Dedifferentiated amniotic fluid mesenchymal stem cell (primary cell): ENCODE results near the gene OR1S1.
"Not testable (repeated sequence)": the region's sequence is repeated elsewhere in the genome, so short reads cannot be mapped to it uniquely, and the experiment has no call there.

ENCODE experiments used
- DNase-seq: peaks from one replicate; pipeline ENCODE4 v3.0.0-alpha.2; 2016; ENCODE audit errors: extremely low spot score

OR1S1 gene

DNA sequence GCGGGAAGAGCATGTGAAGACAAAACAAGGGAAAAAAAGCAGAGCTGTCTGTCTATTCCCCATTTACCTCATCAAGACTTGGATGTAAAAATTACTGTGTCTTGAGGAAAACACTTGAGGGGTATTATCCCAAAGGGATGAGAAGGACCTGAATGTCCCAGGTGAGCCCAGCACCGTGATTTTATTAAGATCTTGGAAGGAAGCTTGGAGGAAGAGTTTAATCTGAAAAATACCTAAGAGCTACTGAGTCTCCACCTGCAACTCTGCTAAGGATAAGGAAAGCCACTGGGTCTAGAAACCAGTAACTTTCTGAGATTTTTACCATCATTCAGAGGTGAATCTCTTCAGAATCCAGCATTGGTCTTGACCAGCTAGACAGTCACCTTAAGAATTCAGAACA, at the start of gene OR1S1:
Gene OR1S1 (plus strand): TSS at position 301 of the 400 bp plus-strand sequence.
- not testable (repeated sequence) for DNase-seq

DNA sequence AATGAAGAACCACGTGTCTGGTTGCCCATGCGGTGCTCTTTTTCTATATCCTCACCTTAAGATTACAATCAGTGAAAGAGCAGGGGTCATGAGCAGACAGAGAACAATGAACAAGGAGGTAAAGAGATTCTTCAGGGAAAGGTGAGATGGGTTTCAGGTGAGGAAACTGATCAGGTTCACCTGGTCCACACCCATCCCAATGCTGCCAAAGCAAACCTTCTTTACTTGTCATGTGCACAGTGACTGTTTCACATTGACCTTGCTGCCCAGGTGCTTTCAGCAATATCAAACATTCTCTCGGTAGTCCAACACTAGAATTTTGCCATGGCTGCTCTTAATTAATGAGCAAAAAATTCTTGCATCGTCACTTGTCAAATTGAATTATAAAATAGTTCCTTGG, 48.1 kb upstream of the OR1S1 start:
- no peak for DNase-seq

- DNase-seq: no peak
Observed at GRCh38 chr11:58164990-58165389, 47.5 kb upstream of the OR1S1 start.

- DNase-seq: no peak
Observed at GRCh38 chr11:58165504-58166106, 46.9 kb upstream of the OR1S1 start.

GRCh38 chr11:58177409-58178054, 35.0 kb upstream of the OR1S1 start:
- DNase-seq: no peak

- no peak for DNase-seq
Observed at GRCh38 chr11:58178444-58178843, 34.1 kb upstream of the OR1S1 start.

DNA sequence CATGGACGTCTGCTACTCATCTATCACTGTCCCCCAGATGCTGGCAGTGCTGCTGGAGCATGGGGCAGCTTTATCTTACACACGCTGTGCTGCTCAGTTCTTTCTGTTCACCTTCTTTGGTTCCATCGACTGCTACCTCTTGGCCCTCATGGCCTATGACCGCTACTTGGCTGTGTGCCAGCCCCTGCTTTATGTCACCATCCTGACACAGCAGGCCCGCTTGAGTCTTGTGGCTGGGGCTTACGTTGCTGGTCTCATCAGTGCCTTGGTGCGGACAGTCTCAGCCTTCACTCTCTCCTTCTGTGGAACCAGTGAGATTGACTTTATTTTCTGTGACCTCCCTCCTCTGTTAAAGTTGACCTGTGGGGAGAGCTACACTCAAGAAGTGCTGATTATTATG, 32.9 kb upstream of the OR1S1 start:
- DNase-seq: no peak

- no peak for DNase-seq
Observed at GRCh38 chr11:58186938-58187337, 25.6 kb upstream of the OR1S1 start.

- no peak for DNase-seq
Observed at GRCh38 chr11:58188770-58189169, 23.8 kb upstream of the OR1S1 start, which contains the start of gene OR9Q2. Gene OR9Q2, plus strand, starts transcription at chr11:58189070. Its CDS starts 1,421 bp downstream, at chr11:58190491.

- DNase-seq: no peak
Observed at GRCh38 chr11:58192229-58192628, 20.3 kb upstream of the OR1S1 start.

DNA sequence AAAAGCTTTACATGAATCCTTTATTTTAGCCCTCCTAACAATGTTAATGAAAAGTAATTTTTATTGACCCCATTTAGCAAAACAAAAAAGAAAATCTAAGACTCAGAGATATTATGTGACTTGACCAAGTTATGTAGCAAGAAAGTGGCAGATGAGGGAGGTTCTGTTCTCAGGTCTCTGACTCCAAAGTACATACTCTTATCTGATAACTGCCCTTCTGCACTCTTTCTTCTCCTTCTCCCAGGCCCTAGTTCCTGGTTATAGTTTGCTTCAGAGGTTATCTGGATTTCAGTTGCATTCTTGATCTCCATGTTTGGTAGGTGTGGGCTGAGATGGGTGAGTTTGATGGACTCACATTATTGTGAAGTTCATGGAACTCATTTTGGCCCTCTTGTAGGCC, 19.1 kb upstream of the OR1S1 start:
- DNase-seq: no peak

GRCh38 chr11:58195939-58196338, 16.6 kb upstream of the OR1S1 start:
- DNase-seq: no peak

DNA sequence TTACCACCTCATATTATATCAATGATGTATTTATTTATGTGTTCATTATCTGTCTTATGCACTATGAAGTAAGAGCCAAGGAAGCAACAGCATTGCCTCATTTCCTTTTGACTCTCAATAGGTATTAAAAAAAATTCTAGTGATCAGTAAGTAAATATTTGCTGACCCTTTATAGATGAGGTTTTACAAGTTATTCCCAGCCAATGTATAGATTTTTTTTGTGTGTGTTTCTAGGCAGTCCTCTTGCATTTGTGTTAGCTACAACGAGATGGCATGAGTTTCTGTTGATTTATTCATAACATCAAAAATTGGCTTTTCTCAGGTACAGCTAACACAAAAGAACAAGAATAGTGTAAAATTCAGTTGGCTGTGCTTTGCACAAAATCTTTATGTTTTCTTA, 13.2 kb upstream of the OR1S1 start:
- no peak for DNase-seq

- no peak for DNase-seq
Observed at GRCh38 chr11:58204042-58204441, 8.5 kb upstream of the OR1S1 start, which contains the start of gene OR1S2. Gene OR1S2, minus strand, starts transcription at chr11:58204142. Its CDS starts 0 bp downstream, at chr11:58204142.

GRCh38 chr11:58216476-58216875, 4.0 kb downstream of the OR1S1 start:
- no peak for DNase-seq

- no peak for DNase-seq
Observed at GRCh38 chr11:58222721-58223120, 10.2 kb downstream of the OR1S1 start.

GRCh38 chr11:58227956-58228615, 15.6 kb downstream of the OR1S1 start:
- no peak for DNase-seq

GRCh38 chr11:58243954-58244353, 31.4 kb downstream of the OR1S1 start:
- DNase-seq: no peak

GRCh38 chr11:58254936-58255335, 42.4 kb downstream of the OR1S1 start:
- no peak for DNase-seq

DNA sequence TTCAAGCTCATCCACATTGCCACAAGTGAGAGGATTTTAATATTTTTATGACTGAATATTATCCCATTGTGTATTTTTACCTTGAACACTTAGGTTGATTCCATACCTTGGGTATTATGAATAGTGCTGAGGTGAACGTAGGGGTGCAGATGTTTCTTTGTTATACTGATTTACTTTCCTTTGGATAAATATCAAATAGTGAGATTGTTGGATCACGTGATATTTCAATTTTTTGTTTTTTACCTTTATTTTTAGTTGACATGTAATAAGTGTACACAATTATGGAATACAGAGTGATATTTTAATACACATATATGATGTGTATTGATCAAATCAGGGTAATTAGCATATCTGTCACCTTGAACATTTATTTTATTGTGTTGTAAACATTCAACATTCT, 47.5 kb downstream of the OR1S1 start:
- DNase-seq: no peak
